Measurements from ENCODE around the gene FAM43B.

GRCh38 chr1:20593756-20594155, 41.4 kb downstream of the FAM43B start:
- TF ChIP-seq POLR2A (IDR thresholded peaks at IDR 0.05), result no peak
- no peak for TF ChIP-seq CTCF (IDR thresholded peaks at IDR 0.05)
